ENCODE data around the gene FILIP1. TPM values are rescaled to one million over a fixed set of nuclear protein-coding genes. Genes with fewer than 3 reads are reported as not detected.

The FILIP1 gene
- total and polyA plus RNA-seq, 2 of the 8 experiments (the other 6 are each of a cell fraction or from before 2014, with no cell fraction given): 2.4 to 5.7 TPM

GRCh38 chr6:75463908-75464307 lies 29.7 kb downstream of the FILIP1 start:
- CTCF ChIA-PET (ENCODE audit: partially characterized antibody): interaction anchor here (0.6 to 0.8 kb wide), 2 partner anchors 94 to 167 kb away, joined by 3 read pairs; no protein-coding TSS in a partner anchor
- H4K8ac ChIP-seq (ENCODE audit: extremely low read depth, insufficient read depth, low read length): no peak overlapping the region

More at GRCh38 chr6:75463908-75464307, 29.7 kb downstream of the FILIP1 start:
- H4K91ac ChIP-seq (replicated peaks; ENCODE audit: insufficient read length, low read length): no peak overlapping the region
- 86% methylated on average over 1 of the region's 1 CpG; no CpG with 5 or more reads in 1 of the 2 experiments for WGBS, 2 experiments (ENCODE audit: extremely low coverage in 1 of 2, insufficient coverage in 1 of 2, insufficient read length in 1 of 2, insufficient replicate concordance in 2 of 2, low coverage in 1 of 2, low lambda C conversion rate in 2 of 2, missing lambda C conversion rate in 1 of 2)
- no peak overlapping the region for H2BK15ac ChIP-seq (ENCODE audit: low read length)
- H3K79me1 ChIP-seq (ENCODE audit: low read depth, low read length): no peaks in the 10 kb centered on the region
- H3K9me3 ChIP-seq (ENCODE audit: insufficient read depth in 2 of 2, low read depth in 1 of 2, low read length in 1 of 2): no peaks in the 10 kb centered on the region
- H3K4me3 ChIP-seq (ENCODE audit: extremely low read depth in 1 of 4, insufficient read depth in 2 of 4, low read depth in 3 of 4, low read length in 4 of 4): no peak overlapping the region
- H3K23ac ChIP-seq (ENCODE audit: insufficient read length): no peak overlapping the region
- POLR2A ChIA-PET (ENCODE audit: partially characterized antibody): no interaction called here
- peaks cover 0 to 1% (median 0%) of the 10 kb centered on the region in 4 experiments; a peak in 1 of 7 replicates for H3K27me3 ChIP-seq (replicated peaks in 1 of 4; ENCODE audit: control insufficient read depth in 3 of 4, extremely low read depth in 1 of 4, insufficient read depth in 3 of 4, low read length in 3 of 4)
- no peak overlapping the region for H3K27ac ChIP-seq (ENCODE audit: low read depth, low read length)
- H3K18ac ChIP-seq (ENCODE audit: extremely low read depth, low read length): no peak overlapping the region
- no peak overlapping the region for H2BK12ac ChIP-seq (ENCODE audit: low read depth, low read length)
- no peak overlapping the region for H2AK5ac ChIP-seq (ENCODE audit: low read depth, low read length)
- H3K79me2 ChIP-seq (ENCODE audit: control insufficient read depth in 1 of 2, insufficient read depth in 2 of 2, low read length in 2 of 2): no peaks in the 10 kb centered on the region
- H3K56ac ChIP-seq (replicated peaks; ENCODE audit: insufficient read length, low read depth, low read length): no peak overlapping the region
- H2BK5ac ChIP-seq (ENCODE audit: low read depth, low read length): no peak overlapping the region
- H3K4ac ChIP-seq (replicated peaks; ENCODE audit: insufficient read length, low read depth, low read length): no peak overlapping the region
- no peaks in the 10 kb centered on the region for H3K36me3 ChIP-seq (ENCODE audit: control insufficient read depth in 2 of 4, insufficient read depth in 4 of 4, low read length in 3 of 4)
- H3K4me1 ChIP-seq (replicated peaks in 1 of 4; ENCODE audit: control insufficient read depth in 3 of 4, insufficient read depth in 4 of 4, low read length in 3 of 4): peaks cover 0 to 8% (median 0%) of the 10 kb centered on the region in 4 experiments; a peak in 2 of 7 replicates
- H2AFZ ChIP-seq (ENCODE audit: low read length): no peak overlapping the region
- no peak overlapping the region for H3K9ac ChIP-seq (replicated peaks in 1 of 4; ENCODE audit: extremely low read depth in 1 of 4, low read depth in 3 of 4, low read length in 3 of 4)
- H4K5ac ChIP-seq (ENCODE audit: insufficient read length, low read depth, low read length): no peak overlapping the region
- no peak overlapping the region for H3K14ac ChIP-seq (ENCODE audit: insufficient read length)
- TF ChIP-seq GTF2F1 (IDR thresholded peaks at IDR 0.05; ENCODE audit: borderline replicate concordance, low read depth, low read length) (no peak), CBX5 (IDR thresholded peaks at IDR 0.05; ENCODE audit: low read depth, low read length) (no peak), SIX5 (IDR thresholded peaks at IDR 0.05; ENCODE audit: low read depth, low read length) (no peak), USF2 (IDR thresholded peaks at IDR 0.05; ENCODE audit: low read length) (no peak), ZNF274 (IDR thresholded peaks at IDR 0.05; ENCODE audit: borderline replicate concordance, extremely low read depth, low read length) (no peak), CHD2 (IDR thresholded peaks at IDR 0.05; ENCODE audit: low read length) (no peak), CEBPB (IDR thresholded peaks at IDR 0.05; ENCODE audit: low read depth, low read length) (no peak), SIRT6 (IDR thresholded peaks at IDR 0.05; ENCODE audit: low read length) (no peak), EZH2 (IDR thresholded peaks at IDR 0.05; ENCODE audit: low read depth, low read length, severe bottlenecking) (no peak), TAF1 (IDR thresholded peaks at IDR 0.05; ENCODE audit: low read depth, low read length) (no peak), POU5F1 (IDR thresholded peaks at IDR 0.05; ENCODE audit: low read depth, low read length) (no peak), HDAC2 (IDR thresholded peaks at IDR 0.05; ENCODE audit: borderline replicate concordance in 1 of 2, low read depth in 2 of 2, low read length in 2 of 2) (no peak), BRCA1 (IDR thresholded peaks at IDR 0.05; ENCODE audit: low read depth, low read length) (no peak), MAX (IDR thresholded peaks at IDR 0.05) (no peak)
- no peaks in the 10 kb centered on the region for H4K20me1 ChIP-seq (replicated peaks in 1 of 2; ENCODE audit: control insufficient read depth in 1 of 2, insufficient read depth in 2 of 2, low read length in 2 of 2)
- FAIRE-seq: no peak
- H3K23me2 ChIP-seq (ENCODE audit: low read depth, low read length): no peaks in the 10 kb centered on the region; the same call in 1 of the 2 replicates
- H3K4me2 ChIP-seq (ENCODE audit: insufficient read depth in 1 of 2, low read depth in 2 of 2, low read length in 2 of 2): no peak overlapping the region
- no peak overlapping the region for H2BK120ac ChIP-seq (replicated peaks; ENCODE audit: low read depth, low read length)
- DNase-seq (ENCODE audit: low read depth in 1 of 2, low spot score in 2 of 2): no peak
- no peak overlapping the region for H2BK20ac ChIP-seq (ENCODE audit: low read length)

Data from H1 (cell line).